HCT116 (cell line): ENCODE data around the gene SLC25A22. TPM values are rescaled to one million over a fixed set of nuclear protein-coding genes. Genes with fewer than 3 reads are reported as not detected.

Experiments used
- ATAC-seq: fragments of 200-7000 bp; cut with Tn5 transposase; 2 replicates; pipeline ENCODE4 v1.9.1; 2020; ENCODE audit warnings: mild to moderate bottlenecking, moderate library complexity
- BruUV-seq: library from RNA; stranded (reverse); fragments of 400-500 nt; replicated peaks from 2 replicates; lab custom pipeline; 2021; lab: Mats Ljungman, UMichigan
- CTCF ChIA-PET: fragments of 300-600 bp; sonication (Branson Sonifier 250); formaldehyde crosslinking; loops from one replicate; lab custom pipeline; 2021; ENCODE audit warnings: antibody characterized with exemption; lab: Charles Lee
- POLR2A ChIA-PET: fragments of 300-600, 350-600 bp; sonication (Branson Sonifier 250); formaldehyde crosslinking; loops from one replicate; lab custom pipeline; 2021; ENCODE audit warnings: antibody characterized with exemption; lab: Charles Lee
- RAD21 ChIA-PET, 2 experiments: fragments of 300-600 bp; sonication (Branson Sonifier 250); formaldehyde crosslinking; loops; one replicate each; lab custom pipeline; 2023; ENCODE audit warnings: low total read pairs in 2 of 2; ENCODE audit not compliant: uncharacterized antibody in 2 of 2, unreplicated experiment in 2 of 2, low non-redundant PET in 1 of 2; lab: Charles Lee
- DNase-seq: peaks from one replicate; pipeline ENCODE4 v3.0.0-alpha.2; 2010; ENCODE audit warnings: low read depth, low spot score
- H2AFZ ChIP-seq: fragments of 200-600 bp; shearing (Covaris generic), sonication (generic); 2 replicates; pipeline ENCODE4 v1.6.1; 2017; ENCODE audit warnings: low read depth, mixed run types, mixed read lengths, antibody characterized with exemption, low read length; ENCODE audit not compliant: poor library complexity, severe bottlenecking
- H3K27ac ChIP-seq: 2 replicates; pipeline ENCODE4 v1.5.1; 2012; ENCODE audit warnings: low read depth, low read length
- H3K27me3 ChIP-seq: fragments of 200-600 bp; sonication (generic); 2 replicates; pipeline ENCODE4 v1.6.1; 2016; ENCODE audit warnings: mixed run types, low read length, mixed read lengths; ENCODE audit not compliant: insufficient read depth
- H3K36me3 ChIP-seq, 2 experiments: fragments of 200-500 bp in 1 of 2; fragments of 200-600 bp in 1 of 2; sonication (Bioruptor generic) in 1 of 2; sonication (generic) in 1 of 2; 2 replicates each; pipeline versions ENCODE4 v1.5.1 to v1.6.1; 2014 to 2016; ENCODE audit warnings: low read length in 2 of 2, inconsistent platforms in 1 of 2, mixed read lengths in 1 of 2, mixed run types in 1 of 2; ENCODE audit not compliant: insufficient read depth in 2 of 2, control insufficient read depth in 1 of 2
- H3K4me1 ChIP-seq, 2 experiments: fragments of 200-600 bp in 1 of 2; sonication (generic) in 1 of 2; 2 replicates each; pipeline versions ENCODE4 v1.5.1 to v1.6.1; 2012 to 2017; ENCODE audit warnings: low read length in 2 of 2, inconsistent platforms in 1 of 2, mild to moderate bottlenecking in 1 of 2, mixed read lengths in 1 of 2, mixed run types in 1 of 2, moderate library complexity in 1 of 2; ENCODE audit not compliant: insufficient read depth in 2 of 2, control insufficient read depth in 1 of 2
- H3K4me2 ChIP-seq: fragments of 200-600 bp; sonication (generic); 2 replicates; pipeline ENCODE4 v1.6.1; 2017; ENCODE audit warnings: mixed run types, low read length, mixed read lengths
- H3K4me3 ChIP-seq, 2 experiments: fragments of 200-600 bp in 1 of 2; sonication (generic) in 1 of 2; replicated peaks in 1 of 2; 2 replicates each; pipeline ENCODE4 v1.5.1; 2011 to 2016; ENCODE audit warnings: low read length in 2 of 2, control low read depth in 1 of 2, low read depth in 1 of 2, mild to moderate bottlenecking in 1 of 2, mixed read lengths in 1 of 2, mixed run types in 1 of 2
- H3K79me2 ChIP-seq: fragments of 200-600 bp; sonication (generic); 2 replicates; pipeline ENCODE4 v1.6.1; 2017; ENCODE audit warnings: mild to moderate bottlenecking, mixed run types, low read length, moderate library complexity, mixed read lengths; ENCODE audit not compliant: insufficient read depth
- H3K9ac ChIP-seq: fragments of 200-600 bp; sonication (generic); 2 replicates; pipeline ENCODE4 v1.6.1; 2016; ENCODE audit warnings: low read length, mixed read lengths
- H3K9me2 ChIP-seq: fragments of 200-600 bp; sonication (generic), shearing (Covaris generic); 2 replicates; pipeline ENCODE4 v1.6.1; 2017; ENCODE audit warnings: mixed run types, mild to moderate bottlenecking, moderate library complexity; ENCODE audit not compliant: insufficient read depth
- H3K9me3 ChIP-seq, 2 experiments: fragments of 200-500 bp in 1 of 2; fragments of 200-600 bp in 1 of 2; sonication (Bioruptor generic) in 1 of 2; sonication (generic) in 1 of 2; 2 replicates each; pipeline ENCODE4 v1.6.1; 2014 to 2017; ENCODE audit warnings: low read length in 2 of 2, mixed read lengths in 2 of 2, inconsistent platforms in 1 of 2, low read depth in 1 of 2, mild to moderate bottlenecking in 1 of 2, mixed run types in 1 of 2, moderate library complexity in 1 of 2; ENCODE audit not compliant: control insufficient read depth in 1 of 2, insufficient read depth in 1 of 2
- H4K20me1 ChIP-seq: fragments of 200-600 bp; sonication (generic), shearing (Covaris generic); 2 replicates; pipeline ENCODE4 v1.6.1; 2017; ENCODE audit warnings: mixed run types, mild to moderate bottlenecking, moderate library complexity; ENCODE audit not compliant: insufficient read depth
- CEBPB ChIP-seq: IDR thresholded peaks from 2 replicates; pipeline ENCODE4 v1.6.1; 2012; ENCODE audit warnings: low read depth
- EGR1 ChIP-seq: IDR thresholded peaks from 2 replicates; pipeline ENCODE4 v1.6.1; 2012; ENCODE audit warnings: low read depth
- ELF1 ChIP-seq: IDR thresholded peaks from 2 replicates; pipeline ENCODE4 v1.6.1; 2012; ENCODE audit warnings: low read depth, borderline replicate concordance
- EZH2phosphoT487 ChIP-seq: fragments of 200-600 bp; IDR thresholded peaks from 2 replicates; pipeline ENCODE4 v1.6.1; 2018; ENCODE audit warnings: antibody characterized with exemption, borderline replicate concordance
- FOSL1 ChIP-seq: IDR thresholded peaks from 2 replicates; pipeline ENCODE4 v1.6.1; 2012; ENCODE audit warnings: low read depth
- POLR2A ChIP-seq: IDR thresholded peaks from 2 replicates; pipeline ENCODE4 v1.7.0; 2011; ENCODE audit warnings: borderline replicate concordance; ENCODE audit not compliant: insufficient read depth, insufficient read length; ENCODE audit errors: extremely low read depth
- POLR2AphosphoS5 ChIP-seq: IDR thresholded peaks from 2 replicates; pipeline ENCODE4 v1.6.1; 2011; ENCODE audit warnings: mild to moderate bottlenecking, low read depth, low read length, moderate library complexity
- SIN3A ChIP-seq: IDR thresholded peaks from 2 replicates; pipeline ENCODE4 v1.6.1; 2012; ENCODE audit warnings: low read depth
- SRF ChIP-seq: IDR thresholded peaks from 2 replicates; pipeline ENCODE4 v1.6.1; 2012; ENCODE audit warnings: low read depth
- TCF7L2 ChIP-seq: IDR thresholded peaks from 2 replicates; pipeline ENCODE4 v1.7.0; 2011; ENCODE audit warnings: borderline replicate concordance, inconsistent platforms; ENCODE audit not compliant: insufficient read depth, insufficient read length; ENCODE audit errors: extremely low read depth
- YY1 ChIP-seq: IDR thresholded peaks from 2 replicates; pipeline ENCODE4 v1.6.1; 2011; ENCODE audit warnings: low read length, low read depth, moderate library complexity, mild to moderate bottlenecking; ENCODE audit not compliant: insufficient replicate concordance; ENCODE audit errors: extremely low read depth
- ZFX ChIP-seq: fragments of 450-650 bp; IDR thresholded peaks from 2 replicates; pipeline ENCODE4 v1.6.1; 2017
- intact Hi-C: fragments of 100-400 bp; cut with micrococcal nuclease; formaldehyde crosslinking; loops from 2 replicates; pipeline ENCODE4 v1.10.0; 2022
- total RNA-seq: library from RNA; stranded (reverse); gene quantifications from one replicate; pipeline ENCODE4 v1.2.1, GENCODE V29; 2021; ENCODE audit not compliant: unreplicated experiment
- TF ChIP-seq, protein P1 (sequence below): IDR thresholded peaks from 2 replicates; pipeline ENCODE4 v1.6.1; 2011; ENCODE audit warnings: mild to moderate bottlenecking, low read length, moderate library complexity; ENCODE audit not compliant: insufficient replicate concordance; ENCODE audit errors: extremely low read depth

Gene SLC25A22
- total RNA-seq, 1 experiment from 2014 or later: 62.0 TPM

DNA sequence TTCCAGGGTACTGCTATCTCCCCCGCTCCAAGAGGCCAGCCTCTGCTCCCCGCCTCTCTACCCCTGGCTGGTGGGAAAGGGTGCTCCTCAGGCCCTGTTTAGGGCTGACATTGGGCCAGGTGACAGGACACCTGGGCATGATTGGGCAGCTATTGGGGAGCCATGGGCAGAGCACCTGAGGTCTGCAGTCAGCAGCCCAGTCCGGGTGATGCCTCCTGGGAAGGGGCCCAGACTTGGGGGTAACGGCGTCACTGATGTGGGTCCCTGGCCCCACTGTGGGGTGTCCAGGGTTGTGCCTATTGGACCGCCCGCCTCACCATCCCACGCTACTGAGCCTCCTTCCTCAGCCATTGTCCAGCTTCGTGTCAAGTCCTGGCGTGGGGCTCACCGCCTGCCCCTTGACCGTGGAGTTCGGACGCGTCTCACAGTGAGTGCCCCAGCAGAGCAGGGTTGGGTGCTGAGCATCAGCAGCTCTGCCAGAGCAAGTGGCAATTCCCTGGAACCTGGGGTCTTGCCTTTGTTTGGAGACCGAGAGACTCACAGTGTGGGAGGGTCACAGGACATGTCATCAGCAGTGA, 18.0 kb downstream of the SLC25A22 start:
- ChIA-PET POLR2A (no interaction called here), CTCF (no interaction called here)

More for the DNA sequence above, 18.0 kb downstream of the SLC25A22 start:
- Histone ChIP-seq H4K20me1 (no peaks in the 10 kb centered on the region), H3K9me3 (no peaks in the 10 kb centered on the region), H3K4me1 (peaks cover 29 to 50% of the 10 kb centered on the region in 2 experiments), H3K9ac (no peak overlapping the region), H3K79me2 (peaks cover 52% of the 10 kb centered on the region), H3K4me2 (no peak overlapping the region), H3K9me2 (no peaks in the 10 kb centered on the region), H3K4me3 (no peak overlapping the region), H3K27ac (no peak overlapping the region), H3K36me3 (0 out of 4 replicates have a peak, but pooled peaks cover 0 to 1% of the 10 kb centered on the region in 2 experiments), H3K27me3 (no peaks in the 10 kb centered on the region), H2AFZ (no peak overlapping the region)
- TF ChIP-seq CEBPB (no peak), TCF7L2 (no peak), POLR2A (no peak), ELF1 (no peak), EGR1 (no peak), POLR2AphosphoS5 (no peak), YY1 (no peak), SIN3A (no peak), FOSL1 (no peak), ZFX (no peak), EZH2phosphoT487 (no peak), SRF (no peak)
- TF ChIP-seq, protein P1, sequence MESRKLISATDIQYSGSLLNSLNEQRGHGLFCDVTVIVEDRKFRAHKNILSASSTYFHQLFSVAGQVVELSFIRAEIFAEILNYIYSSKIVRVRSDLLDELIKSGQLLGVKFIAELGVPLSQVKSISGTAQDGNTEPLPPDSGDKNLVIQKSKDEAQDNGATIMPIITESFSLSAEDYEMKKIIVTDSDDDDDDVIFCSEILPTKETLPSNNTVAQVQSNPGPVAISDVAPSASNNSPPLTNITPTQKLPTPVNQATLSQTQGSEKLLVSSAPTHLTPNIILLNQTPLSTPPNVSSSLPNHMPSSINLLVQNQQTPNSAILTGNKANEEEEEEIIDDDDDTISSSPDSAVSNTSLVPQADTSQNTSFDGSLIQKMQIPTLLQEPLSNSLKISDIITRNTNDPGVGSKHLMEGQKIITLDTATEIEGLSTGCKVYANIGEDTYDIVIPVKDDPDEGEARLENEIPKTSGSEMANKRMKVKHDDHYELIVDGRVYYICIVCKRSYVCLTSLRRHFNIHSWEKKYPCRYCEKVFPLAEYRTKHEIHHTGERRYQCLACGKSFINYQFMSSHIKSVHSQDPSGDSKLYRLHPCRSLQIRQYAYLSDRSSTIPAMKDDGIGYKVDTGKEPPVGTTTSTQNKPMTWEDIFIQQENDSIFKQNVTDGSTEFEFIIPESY: no peak
- intact Hi-C loops: no loop called here
- no TSS peak for BruUV-seq
- ATAC-seq (no peak), DNase-seq (no peak)
- RAD21 ChIA-PET: no interaction called here
